Measurements from ENCODE around the gene RECQL5.

Gene RECQL5

GRCh38 chr17:75630071-75630917 is 36.7 kb downstream of the RECQL5 start:
- Histone ChIP-seq H3K36me3 (replicated peaks; ENCODE audit: low read depth, low read length) (peaks cover 6% of the 10 kb centered on the region), H3K27me3 (ENCODE audit: low read depth, low read length) (no peaks in the 10 kb centered on the region), H2AFZ (ENCODE audit: low read depth, low read length) (no peak overlapping the region), H3K4me1 (ENCODE audit: low read length) (peaks cover 16% of the 10 kb centered on the region), H3K4me3 (ENCODE audit: low read length) (no peak overlapping the region), H3K9me3 (ENCODE audit: insufficient read depth, low read length) (no peaks in the 10 kb centered on the region), H4K20me1 (ENCODE audit: insufficient read depth, low read length) (no peaks in the 10 kb centered on the region; the same call in 1 of the 2 replicates), H3K79me2 (ENCODE audit: low read length) (no peaks in the 10 kb centered on the region), H3K9ac (ENCODE audit: low read length) (no peak overlapping the region), H3K27ac (ENCODE audit: low read length) (no peak overlapping the region), H3K4me2 (ENCODE audit: low read length) (no peak overlapping the region)
- no peak for TF ChIP-seq CTCF (IDR thresholded peaks at IDR 0.05; ENCODE audit: low read depth, low read length)
- no peak for TF ChIP-seq EZH2phosphoT487 (IDR thresholded peaks at IDR 0.05; ENCODE audit: low read depth)

GRCh38 chr17:75629157-75629556 is 37.8 kb downstream of the RECQL5 start:
- no peaks in the 10 kb centered on the region; the same call in 1 of the 2 replicates for H4K20me1 ChIP-seq (ENCODE audit: insufficient read depth, low read length)
- H3K4me3 ChIP-seq (ENCODE audit: low read length), result no peak overlapping the region
- peaks cover 14% of the 10 kb centered on the region for H3K4me1 ChIP-seq (ENCODE audit: low read length)
- no peak for TF ChIP-seq EZH2phosphoT487 (IDR thresholded peaks at IDR 0.05; ENCODE audit: low read depth)
- TF ChIP-seq CTCF (IDR thresholded peaks at IDR 0.05; ENCODE audit: low read depth, low read length), result no peak
- H3K27ac ChIP-seq (ENCODE audit: low read length), result no peak overlapping the region
- no peaks in the 10 kb centered on the region for H3K9me3 ChIP-seq (ENCODE audit: insufficient read depth, low read length)
- no peak overlapping the region for H3K4me2 ChIP-seq (ENCODE audit: low read length)
- no peak overlapping the region for H3K9ac ChIP-seq (ENCODE audit: low read length)
- peaks cover 6% of the 10 kb centered on the region for H3K36me3 ChIP-seq (replicated peaks; ENCODE audit: low read depth, low read length)
- no peaks in the 10 kb centered on the region for H3K79me2 ChIP-seq (ENCODE audit: low read length)
- no peak overlapping the region for H2AFZ ChIP-seq (ENCODE audit: low read depth, low read length)
- H3K27me3 ChIP-seq (ENCODE audit: low read depth, low read length), result no peaks in the 10 kb centered on the region

GRCh38 chr17:75628425-75628824 is 38.5 kb downstream of the RECQL5 start:
- Histone ChIP-seq H3K36me3 (replicated peaks; ENCODE audit: low read depth, low read length) (peaks cover 6% of the 10 kb centered on the region), H3K79me2 (ENCODE audit: low read length) (no peaks in the 10 kb centered on the region), H3K4me1 (ENCODE audit: low read length) (peaks cover 7% of the 10 kb centered on the region), H4K20me1 (ENCODE audit: insufficient read depth, low read length) (no peaks in the 10 kb centered on the region), H3K9ac (ENCODE audit: low read length) (no peak overlapping the region), H3K27me3 (ENCODE audit: low read depth, low read length) (no peaks in the 10 kb centered on the region), H3K9me3 (ENCODE audit: insufficient read depth, low read length) (no peaks in the 10 kb centered on the region), H2AFZ (ENCODE audit: low read depth, low read length) (no peak overlapping the region), H3K27ac (ENCODE audit: low read length) (no peak overlapping the region), H3K4me3 (ENCODE audit: low read length) (no peak overlapping the region), H3K4me2 (ENCODE audit: low read length) (no peak overlapping the region)
- TF ChIP-seq EZH2phosphoT487 (IDR thresholded peaks at IDR 0.05; ENCODE audit: low read depth), result no peak
- TF ChIP-seq CTCF (IDR thresholded peaks at IDR 0.05; ENCODE audit: low read depth, low read length), result no peak

- no peak overlapping the region for H3K4me3 ChIP-seq (ENCODE audit: low read length)
- no peaks in the 10 kb centered on the region for H3K79me2 ChIP-seq (ENCODE audit: low read length)
- H3K9ac ChIP-seq (ENCODE audit: low read length), result no peak overlapping the region
- peaks cover 3% of the 10 kb centered on the region for H3K36me3 ChIP-seq (replicated peaks; ENCODE audit: low read depth, low read length)
- H4K20me1 ChIP-seq (ENCODE audit: insufficient read depth, low read length), result no peaks in the 10 kb centered on the region
- no peak overlapping the region for H3K4me2 ChIP-seq (ENCODE audit: low read length)
- no peaks in the 10 kb centered on the region for H3K4me1 ChIP-seq (ENCODE audit: low read length)
- no peak overlapping the region for H2AFZ ChIP-seq (ENCODE audit: low read depth, low read length)
- H3K27ac ChIP-seq (ENCODE audit: low read length), result no peak overlapping the region
- TF ChIP-seq EZH2phosphoT487 (IDR thresholded peaks at IDR 0.05; ENCODE audit: low read depth), result no peak
- no peak for TF ChIP-seq CTCF (IDR thresholded peaks at IDR 0.05; ENCODE audit: low read depth, low read length)
- no peaks in the 10 kb centered on the region for H3K9me3 ChIP-seq (ENCODE audit: insufficient read depth, low read length)
- H3K27me3 ChIP-seq (ENCODE audit: low read depth, low read length), result no peaks in the 10 kb centered on the region
Measured at GRCh38 chr17:75627094-75627493, 39.9 kb downstream of the RECQL5 start.
